ENCODE data around the gene CFAP92.

CFAP92 gene

GRCh38 chr3:128993461-128994172 lies at the start of gene CFAP92:
Gene CFAP92, minus strand, starts transcription at chr3:128994076. Its CDS starts 772 bp downstream, at chr3:128993304.
- DNase-seq: peak; percentile 59

- DNase-seq: no peak
These were observed 46.9 kb upstream of the CFAP92 start for GRCh38 chr3:129040579-129041300.

DNA sequence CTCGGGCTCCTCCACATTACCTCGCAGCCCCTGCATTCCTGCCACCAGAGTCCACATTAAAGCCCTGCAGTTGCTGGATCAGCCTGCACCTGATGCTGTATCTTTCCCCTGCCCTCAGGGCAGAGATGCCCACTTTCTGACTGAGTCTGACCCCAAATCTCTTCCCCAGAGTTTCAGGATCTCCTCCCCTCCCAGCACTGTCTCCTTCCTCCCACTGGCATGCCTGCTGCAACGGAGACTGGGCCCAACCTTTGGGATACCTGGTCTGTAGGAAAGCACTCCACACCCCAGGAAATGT lies 46.1 kb upstream of the CFAP92 start:
- DNase-seq: no peak

GRCh38 chr3:129039271-129040038 lies 45.6 kb upstream of the CFAP92 start:
- DNase-seq: no peak

GRCh38 chr3:129038121-129038855 lies 44.4 kb upstream of the CFAP92 start:
- no peak for DNase-seq

DNA sequence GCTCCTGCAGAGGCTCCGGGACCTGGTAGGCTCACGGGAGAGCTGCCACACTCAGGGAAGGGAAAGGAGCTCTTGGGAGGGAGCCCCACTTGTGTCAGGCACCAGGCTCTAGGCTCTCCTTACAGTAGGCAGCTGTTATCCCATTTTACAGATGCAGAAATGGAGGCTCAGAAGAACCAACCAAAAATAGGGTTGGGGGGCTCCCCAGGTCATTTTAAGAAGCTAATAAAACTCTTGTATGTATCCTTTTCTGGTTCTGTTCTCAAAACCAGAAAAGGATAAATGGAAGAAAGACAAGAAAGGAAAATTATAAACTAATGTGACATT lies 43.2 kb upstream of the CFAP92 start:
- DNase-seq: no peak

DNA sequence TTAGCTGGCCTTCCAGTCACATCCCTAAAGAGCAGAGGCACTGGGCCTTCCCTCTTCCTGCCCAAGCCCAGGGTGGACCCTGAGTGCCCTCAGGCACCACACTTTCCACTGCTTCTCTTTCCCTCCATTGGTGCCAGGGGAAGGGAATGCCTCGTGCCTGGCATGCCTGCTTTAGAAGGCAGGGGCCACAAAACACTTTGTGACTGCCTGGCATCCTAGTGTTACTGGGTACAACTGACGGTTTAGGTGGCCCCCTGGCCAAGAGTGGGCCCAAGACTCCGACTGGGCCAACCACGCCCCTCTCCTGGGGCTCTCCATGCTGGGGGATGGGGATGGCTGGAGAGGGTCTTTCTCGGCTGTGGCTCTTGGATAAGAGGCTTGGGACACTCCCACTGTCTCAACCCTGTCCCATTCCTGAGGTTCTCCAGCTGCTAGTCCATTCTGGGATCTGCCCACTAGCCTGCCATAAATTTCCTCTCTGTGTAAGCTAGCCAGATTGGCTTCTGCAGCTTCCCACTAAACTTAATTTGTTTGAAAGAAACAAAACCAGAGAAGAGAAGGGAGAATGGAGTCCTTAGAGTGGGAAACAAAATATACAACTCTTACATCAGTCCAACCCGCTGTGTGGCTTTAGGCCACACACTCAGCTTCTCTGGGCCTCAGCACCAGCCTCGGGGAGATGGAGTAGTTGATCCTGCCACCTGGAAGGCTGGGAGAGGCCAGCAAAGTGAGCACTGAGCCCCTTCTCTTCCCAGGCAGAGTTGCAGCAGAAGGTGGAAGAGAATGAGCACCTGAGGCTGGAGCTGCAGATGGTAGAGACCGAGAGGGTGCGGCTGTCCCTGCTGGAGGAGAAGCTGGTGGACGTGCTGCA lies 42.6 kb upstream of the CFAP92 start:
- DNase-seq: no peak

GRCh38 chr3:129035360-129036221 lies 41.7 kb upstream of the CFAP92 start:
- no peak for DNase-seq

- no peak for DNase-seq
These were observed 40.8 kb upstream of the CFAP92 start for GRCh38 chr3:129034642-129035041.

- DNase-seq: no peak
These were observed 39.9 kb upstream of the CFAP92 start for GRCh38 chr3:129033633-129034321.

DNA sequence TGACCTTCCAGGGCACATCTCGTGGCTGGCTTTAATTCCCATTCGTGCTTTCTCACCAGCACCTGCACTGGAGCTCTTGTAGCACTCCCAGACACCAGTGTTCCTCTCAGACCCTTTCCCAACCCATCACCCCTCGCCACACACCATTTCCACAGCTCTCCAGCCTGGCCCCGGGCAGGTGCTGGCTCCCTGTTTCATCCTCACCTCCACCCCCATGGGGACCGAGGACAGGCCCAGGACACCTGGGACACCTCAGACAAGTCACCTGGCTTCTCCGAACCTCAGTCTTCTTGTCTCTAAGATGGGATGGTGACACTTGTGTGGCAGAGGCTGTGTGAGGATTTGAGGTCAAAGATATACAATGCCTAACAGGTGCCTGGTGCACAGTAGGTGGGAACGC lies 39.3 kb upstream of the CFAP92 start:
- no peak for DNase-seq

- DNase-seq: no peak
These were observed 38.8 kb upstream of the CFAP92 start for GRCh38 chr3:129032716-129033115.

- DNase-seq: no peak
These were observed 37.8 kb upstream of the CFAP92 start for GRCh38 chr3:129031476-129032215.

DNA sequence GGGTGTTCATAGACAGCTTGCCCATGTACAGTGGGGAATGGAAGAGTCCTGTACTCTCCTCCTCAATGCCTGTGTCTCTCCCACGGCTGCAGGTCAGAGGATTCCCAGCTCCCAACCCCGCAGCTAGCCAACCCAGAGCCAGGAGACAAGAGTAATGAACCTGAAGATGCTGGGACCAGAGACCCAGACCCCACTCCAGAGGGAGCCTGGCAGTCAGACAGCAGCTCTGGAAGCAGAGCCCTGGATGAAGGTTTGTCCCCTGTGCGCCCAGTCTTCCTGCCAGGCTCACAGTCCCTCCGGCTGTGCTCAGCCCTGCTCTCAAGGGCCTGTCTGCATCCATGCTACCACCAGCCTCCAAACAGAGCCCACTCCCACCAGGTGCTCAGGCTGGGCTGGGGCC lies 36.7 kb upstream of the CFAP92 start:
- DNase-seq: no peak

GRCh38 chr3:129028866-129029265 lies 35.0 kb upstream of the CFAP92 start:
- DNase-seq: no peak

GRCh38 chr3:129027544-129027880 lies 33.6 kb upstream of the CFAP92 start:
- no peak for DNase-seq

DNA sequence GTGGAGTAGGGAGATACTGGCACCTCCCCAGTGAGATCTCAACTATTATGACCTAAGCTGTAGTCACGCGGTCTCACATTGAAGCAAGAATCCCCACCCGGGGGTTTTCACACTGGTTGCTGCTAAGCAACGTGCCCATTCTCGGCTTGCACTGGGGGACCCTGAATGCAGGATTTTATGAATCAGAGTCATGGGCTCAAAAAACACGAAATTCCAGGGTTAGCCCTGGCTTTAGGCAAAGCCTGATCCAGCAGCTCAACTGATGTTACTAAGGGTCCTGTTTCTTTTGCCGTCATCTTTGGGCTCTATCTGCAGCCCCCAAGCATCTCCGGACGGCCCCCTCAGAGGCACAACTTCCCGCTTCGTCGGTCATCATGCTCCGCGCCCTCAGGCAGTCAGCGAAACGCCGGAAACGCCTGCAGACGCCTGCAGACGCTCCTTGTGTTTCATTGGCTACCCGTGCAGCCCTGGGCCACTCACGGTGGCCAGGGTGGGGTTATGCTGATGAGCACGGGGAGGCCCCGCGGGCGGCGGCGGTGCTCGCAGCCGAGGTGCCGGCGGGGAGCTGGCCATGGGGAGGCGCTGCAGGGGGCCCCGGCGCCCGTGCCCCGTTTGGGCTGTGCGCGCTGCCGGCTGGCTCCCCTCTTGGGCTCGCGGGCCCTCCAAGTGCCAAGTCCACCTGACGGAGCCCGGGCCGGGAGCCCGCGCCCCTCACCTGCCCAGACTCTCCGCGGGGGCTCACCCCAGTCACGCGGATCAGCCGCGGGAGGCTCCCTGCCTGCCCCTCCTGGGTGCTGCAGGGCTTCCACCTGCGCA lies 33.1 kb upstream of the CFAP92 start:
- peak; percentile 93 for DNase-seq

- no peak for DNase-seq
These were observed 32.0 kb upstream of the CFAP92 start for GRCh38 chr3:129025691-129026435.

GRCh38 chr3:129025108-129025507 lies 31.2 kb upstream of the CFAP92 start:
- DNase-seq: no peak
